AML-193 (cell line): ENCODE measurements around the gene LASP1NB.
"Not testable (repeated sequence)": the region's sequence is repeated elsewhere in the genome, so short reads cannot be mapped to it uniquely, and the experiment has no call there.

Source experiments
- DNase-seq, 2 experiments: peaks; one replicate each; lab custom pipeline; 2025; lab: John Stamatoyannopoulos, UW

Gene LASP1NB

DNA sequence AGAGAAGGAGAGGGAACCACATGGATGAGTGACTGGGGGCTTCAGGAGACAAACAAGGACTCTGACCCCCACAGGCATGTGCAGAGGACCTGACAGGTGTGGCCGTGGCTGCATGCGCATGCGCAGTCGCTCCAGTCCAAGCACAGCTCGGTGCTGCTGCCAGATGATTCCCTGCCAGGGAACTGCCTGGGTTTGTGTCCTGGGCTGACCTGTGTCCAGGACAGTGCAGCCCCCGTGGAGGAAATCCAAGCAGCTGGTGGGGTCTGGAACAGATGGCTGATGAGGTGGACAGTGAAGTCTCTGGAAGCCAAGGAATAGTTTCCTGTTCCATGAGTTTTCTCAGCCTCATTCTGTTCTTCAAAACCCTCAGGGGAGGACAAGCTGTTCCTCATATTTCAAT, 28.2 kb upstream of the LASP1NB start:
- no peak for DNase-seq

DNA sequence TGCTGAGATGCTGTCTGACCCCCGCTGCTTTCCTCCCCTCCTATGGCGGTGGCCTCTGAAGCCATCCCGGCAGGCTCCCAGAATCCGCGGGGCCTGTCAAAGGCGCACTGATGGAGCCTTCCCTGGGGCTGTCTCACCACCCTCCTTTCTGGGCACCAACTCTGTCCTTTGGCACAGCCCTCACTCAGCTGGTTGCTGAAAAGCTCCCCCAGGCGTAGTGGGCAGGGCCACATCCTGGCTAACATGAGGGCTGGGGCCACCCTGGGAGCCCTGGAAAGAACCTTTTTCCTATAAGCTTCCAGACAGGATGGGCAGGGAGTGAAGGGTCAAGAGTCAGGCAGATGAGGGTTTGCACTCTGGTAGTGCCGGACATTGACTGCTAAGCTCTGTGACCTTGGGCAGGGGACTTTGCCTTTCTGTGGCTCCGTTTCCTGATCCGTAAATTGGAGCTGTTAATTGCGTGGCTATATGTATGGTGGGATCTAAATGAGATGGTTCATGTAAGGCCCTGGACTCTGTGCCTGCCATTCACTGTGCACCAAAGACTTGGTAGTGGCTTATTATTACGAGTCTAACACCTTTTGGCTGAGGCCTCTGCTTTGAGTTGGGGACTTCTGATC, 27.6 kb upstream of the LASP1NB start:
- no peak for DNase-seq

DNA sequence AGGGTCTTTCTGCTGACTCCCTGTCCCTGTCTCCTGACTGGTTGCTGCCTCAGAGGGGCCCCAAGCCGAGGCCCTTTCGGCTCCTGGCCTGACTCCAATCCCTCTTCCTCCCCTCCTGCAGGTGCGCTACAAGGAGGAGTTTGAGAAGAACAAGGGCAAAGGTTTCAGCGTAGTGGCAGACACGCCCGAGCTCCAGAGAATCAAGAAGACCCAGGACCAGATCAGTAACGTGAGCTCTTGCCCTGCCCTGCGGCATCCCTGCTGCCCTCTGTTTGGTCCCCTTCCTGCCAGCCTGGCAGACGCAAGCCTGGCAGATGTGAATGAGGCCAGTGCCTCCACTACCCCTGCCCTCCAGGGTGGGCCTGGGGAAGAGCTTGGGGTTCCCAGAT, 27.1 kb upstream of the LASP1NB start:
- DNase-seq: no peak

GRCh38 chr17:38898812-38899348, 26.5 kb upstream of the LASP1NB start:
- peak; percentile 92 to 93 for DNase-seq

- DNase-seq: no peak
Measured at GRCh38 chr17:38899421-38899820, 26.0 kb upstream of the LASP1NB start.

DNA sequence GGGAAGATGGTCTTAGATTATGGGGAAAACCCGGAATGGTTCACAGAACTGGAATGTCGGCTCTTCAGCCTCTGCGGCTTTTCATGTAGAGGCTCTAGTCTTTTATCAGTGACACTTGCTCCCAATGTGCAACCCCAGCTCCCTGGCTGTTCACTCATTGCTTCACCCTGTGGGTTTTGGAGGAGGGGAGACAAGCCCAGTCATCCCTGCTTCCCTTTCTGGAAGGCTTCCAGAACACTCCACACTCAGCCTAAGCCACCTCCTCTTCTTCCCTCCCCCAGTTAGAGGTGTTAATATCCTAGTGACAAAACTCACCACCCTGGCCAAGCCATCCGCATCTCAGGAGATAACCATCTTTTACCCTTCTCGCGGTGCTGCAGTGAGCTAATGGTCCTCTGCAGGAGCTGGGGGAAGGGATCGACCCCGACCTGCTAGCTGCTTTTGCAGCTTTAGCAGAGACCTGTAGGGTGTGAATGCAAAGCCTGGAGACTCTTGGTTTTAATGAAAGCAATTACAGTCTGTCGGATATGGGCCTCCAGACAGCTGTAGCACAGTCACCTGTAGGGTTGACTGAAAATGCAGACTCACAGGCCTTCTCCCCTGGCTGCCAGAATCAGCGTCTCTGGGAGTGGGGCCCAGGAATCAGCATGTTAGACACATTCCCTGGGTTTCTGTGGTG, 24.3 kb upstream of the LASP1NB start:
- DNase-seq: peak; percentile 98 to 99

DNA sequence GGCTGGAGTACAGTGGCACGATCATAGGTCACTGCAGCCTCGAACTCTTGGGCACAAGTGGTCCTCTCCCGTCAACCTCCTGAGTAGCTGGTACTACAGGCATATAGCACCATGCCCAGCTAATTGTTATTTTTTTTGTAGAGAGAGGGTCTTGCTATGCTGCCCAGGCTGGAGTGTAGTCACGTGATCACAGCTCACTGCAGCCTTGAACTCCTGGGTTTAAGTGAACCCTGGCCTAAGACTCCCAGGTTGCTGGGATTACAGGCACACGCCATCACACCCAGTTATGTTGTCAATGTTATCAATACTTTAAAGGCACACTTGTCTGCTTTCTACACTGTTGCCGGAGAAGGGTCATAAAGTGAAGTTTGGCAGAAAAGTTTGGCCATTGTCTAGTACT, 22.0 kb upstream of the LASP1NB start:
- no peak for DNase-seq

DNA sequence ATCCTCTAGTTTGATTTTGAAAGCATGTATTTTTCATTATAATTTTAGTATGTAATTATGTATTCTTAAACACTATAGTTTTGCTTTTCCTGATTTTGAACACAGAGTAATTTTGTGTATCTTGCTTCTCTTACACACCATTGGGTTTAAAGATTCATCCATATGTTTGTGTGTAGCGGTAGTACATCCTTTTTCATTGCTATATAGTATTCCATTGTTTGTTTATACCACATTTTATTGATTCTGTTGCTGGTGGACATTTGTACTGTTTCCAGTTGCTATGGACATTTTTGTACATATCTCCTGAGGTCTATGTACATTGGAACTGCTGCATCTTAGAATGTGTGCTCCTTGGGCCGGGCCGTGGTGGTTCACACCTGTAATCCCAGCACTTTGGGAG, 20.5 kb upstream of the LASP1NB start:
- DNase-seq: no peak

GRCh38 chr17:38905375-38905774, 20.0 kb upstream of the LASP1NB start:
- no peak for DNase-seq

DNA sequence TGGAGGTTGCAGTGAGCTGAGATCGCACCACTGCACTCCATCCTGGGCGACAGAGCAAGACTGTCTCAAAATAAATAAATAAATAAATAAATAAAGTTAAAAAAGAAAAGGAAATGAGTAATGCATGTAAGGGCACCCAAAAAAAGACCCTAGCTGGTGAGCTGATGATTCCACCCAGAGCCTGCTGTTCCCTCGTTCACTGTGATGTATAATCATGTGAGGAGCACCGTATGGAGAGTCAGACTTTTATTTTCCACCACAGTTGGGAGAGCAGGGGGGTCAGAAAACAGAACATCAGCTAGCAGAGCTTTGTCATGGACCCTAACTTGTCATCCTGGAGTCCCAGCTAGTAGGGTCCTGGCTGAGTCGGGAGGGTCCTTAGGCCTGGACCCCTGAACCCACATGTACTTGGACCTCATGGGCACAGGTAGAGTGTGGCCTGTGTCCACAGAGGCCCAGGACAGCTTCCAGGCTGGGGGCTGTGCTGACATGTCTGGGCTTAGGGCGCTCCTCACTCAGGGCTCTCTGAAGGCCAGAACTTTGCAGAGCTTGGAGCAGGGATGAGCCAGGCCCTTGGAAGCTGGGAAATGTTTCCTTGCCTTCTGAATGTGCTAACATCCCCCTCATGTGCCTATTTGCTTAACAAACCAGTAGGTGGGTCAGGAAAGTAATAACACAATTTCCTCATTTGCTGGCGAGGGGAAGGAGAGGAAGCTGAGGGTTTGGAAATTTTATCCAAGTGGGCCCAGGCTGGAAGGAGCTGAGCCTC, 18.8 kb upstream of the LASP1NB start:
- DNase-seq: no peak

GRCh38 chr17:38907930-38908675, 17.3 kb upstream of the LASP1NB start:
- no peak for DNase-seq

GRCh38 chr17:38908676-38909181, 16.7 kb upstream of the LASP1NB start:
- DNase-seq: no peak

GRCh38 chr17:38910325-38910724, 15.1 kb upstream of the LASP1NB start:
- DNase-seq: no peak

- no peak for DNase-seq
Measured at GRCh38 chr17:38911081-38911730, 14.2 kb upstream of the LASP1NB start.

DNA sequence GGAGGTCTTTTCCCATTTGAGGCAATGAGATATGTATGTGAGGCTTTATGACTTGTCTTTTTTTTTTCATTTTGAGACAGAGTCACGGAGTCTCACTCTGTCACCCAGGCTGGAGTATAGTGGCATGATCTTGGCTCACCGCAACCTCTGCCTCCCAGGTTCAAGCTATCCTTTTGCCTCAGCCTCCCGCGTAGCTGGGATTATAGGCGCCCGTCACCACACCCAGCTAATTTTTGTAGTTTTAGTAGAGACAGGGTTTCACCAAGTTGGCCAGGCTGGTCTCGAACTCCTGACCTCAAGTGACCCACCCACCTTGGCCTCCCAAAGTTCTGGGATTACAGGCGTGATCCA, 13.7 kb upstream of the LASP1NB start:
- not testable (repeated sequence) for DNase-seq

- no peak for DNase-seq
Measured at GRCh38 chr17:38912221-38912813, 13.1 kb upstream of the LASP1NB start.

DNA sequence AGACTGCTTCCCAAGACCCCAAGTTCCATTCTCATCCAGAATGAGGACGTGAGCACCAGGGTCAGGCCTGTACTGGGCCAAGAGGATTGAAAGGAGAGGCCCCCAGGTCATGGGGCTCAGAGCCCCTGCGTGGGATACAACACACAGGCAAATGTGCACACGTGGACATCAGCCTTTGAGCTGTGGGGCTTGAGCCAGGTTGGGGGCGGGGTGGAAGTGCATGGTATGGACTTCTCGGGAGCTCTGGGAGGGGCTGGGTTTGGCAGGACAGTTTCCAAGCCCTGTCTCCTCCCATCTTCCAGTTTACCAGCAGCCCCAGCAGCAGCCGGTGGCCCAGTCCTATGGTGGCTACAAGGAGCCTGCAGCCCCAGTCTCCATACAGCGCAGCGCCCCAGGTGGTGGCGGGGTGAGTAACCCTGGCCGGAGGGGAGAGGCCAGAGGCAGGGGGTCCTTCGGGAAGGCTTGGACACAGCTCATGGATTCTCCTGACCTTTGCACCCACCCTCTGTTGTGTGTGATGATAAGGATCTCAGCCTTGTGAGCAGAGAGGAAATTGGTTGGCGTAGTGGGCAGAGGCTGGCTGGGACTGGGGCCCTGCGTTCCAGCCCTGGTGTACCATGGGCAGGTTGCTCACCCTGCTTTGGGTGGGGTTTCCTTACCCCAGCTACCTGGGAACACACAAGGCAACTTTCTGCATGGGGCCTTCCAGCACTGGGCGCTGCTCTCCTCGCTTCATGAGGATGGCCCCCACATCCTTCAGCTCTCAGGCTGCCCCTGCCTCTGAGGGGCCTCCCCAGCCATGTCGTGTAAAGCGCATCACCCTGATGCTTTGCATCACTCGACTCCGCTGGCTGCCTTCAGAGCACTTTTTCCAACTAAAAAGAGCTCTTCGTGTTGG, 10.4 kb upstream of the LASP1NB start:
- no peak for DNase-seq

DNA sequence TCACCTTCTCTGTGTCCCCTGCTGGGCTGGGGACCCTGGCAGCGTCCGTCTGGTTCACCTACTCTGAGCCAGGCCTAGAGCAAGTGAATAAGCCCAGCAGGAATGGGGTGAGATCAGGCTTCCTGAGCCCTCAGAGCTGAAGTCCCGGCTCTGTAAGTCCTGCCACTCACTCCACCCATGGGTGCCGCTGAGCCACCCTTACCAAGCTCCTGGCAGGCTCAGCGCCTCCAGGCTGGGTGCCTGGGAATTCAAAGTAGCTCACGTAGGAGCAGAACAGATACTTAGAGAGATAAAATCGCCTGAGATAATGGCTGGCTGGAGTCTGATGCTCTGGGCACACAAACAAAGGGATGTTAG, 9.8 kb upstream of the LASP1NB start:
- no peak for DNase-seq

DNA sequence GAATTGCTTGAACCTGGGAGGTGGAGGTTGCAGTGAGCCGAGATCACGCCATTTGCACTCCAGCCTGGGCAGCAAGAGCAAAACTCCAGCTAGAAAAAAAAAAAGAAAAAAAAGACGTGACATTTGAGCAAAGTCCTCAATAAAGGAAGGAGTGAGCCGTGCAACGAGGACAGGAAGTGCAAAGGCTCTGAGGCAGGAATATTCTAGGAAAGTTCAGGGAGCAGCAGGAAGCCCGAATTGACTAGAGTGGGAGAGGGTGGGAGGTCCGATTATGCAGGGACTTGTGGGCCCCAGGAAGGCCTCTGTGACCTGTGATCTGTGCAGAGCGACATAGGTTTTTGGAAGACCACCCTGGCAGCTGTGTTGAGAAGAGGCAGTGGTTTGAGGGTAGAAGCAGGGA, 8.6 kb upstream of the LASP1NB start:
- no peak for DNase-seq

DNA sequence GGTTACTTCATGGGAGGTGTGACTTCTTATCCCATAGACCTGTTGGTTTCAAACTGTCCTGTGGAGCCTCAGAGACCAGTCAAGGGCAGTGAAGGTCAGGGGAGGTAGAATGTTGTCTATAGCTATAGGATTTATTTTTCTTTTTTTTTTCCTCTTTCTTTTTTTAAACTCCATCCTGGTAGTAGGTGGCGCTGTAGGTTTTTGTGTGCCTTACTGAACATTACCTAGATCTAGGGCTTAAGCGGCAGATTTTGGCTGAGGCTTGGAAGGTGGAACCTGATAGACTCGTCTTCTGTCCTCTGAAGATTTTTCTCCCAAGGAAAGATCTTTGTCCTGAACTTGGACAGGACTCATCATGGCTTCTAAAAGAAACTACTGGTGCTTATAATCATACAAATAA, 8.2 kb upstream of the LASP1NB start:
- peak in 1 of 2 experiments; percentile 16 for DNase-seq
